HG02884 (cell line): ENCODE measurements around the gene CTNNBIP1.

Experiments
- ATAC-seq: cut with Tn5 transposase; IDR thresholded peaks from one replicate; pipeline ENCODE4 v1.9.1; 2021; ENCODE audit warnings: mild to moderate bottlenecking, moderate library complexity; ENCODE audit not compliant: unreplicated experiment

Gene CTNNBIP1

DNA sequence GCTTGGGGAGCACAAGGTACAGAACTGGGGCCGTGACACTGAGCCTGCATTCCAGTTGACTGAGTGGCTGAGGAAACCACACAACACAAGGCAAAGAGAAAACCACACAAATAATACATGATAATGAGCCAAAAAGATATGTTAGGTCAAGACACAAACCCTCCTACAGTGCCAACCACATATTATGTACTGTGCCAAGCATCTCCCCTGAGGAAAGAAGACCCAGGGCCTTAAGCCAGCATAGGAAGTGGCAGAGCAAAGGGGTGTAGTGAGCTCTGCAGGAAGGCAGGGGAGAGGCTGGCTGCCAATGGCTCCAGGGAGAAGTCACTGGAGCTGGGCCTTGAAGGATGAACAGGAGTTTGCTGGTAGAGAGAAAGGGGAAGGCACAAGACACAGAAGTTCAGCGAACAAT, 28.2 kb downstream of the CTNNBIP1 start:
- no peak for ATAC-seq

GRCh38 chr1:9878404-9878803, 31.7 kb downstream of the CTNNBIP1 start:
- no peak for ATAC-seq

GRCh38 chr1:9877962-9878361, 32.1 kb downstream of the CTNNBIP1 start:
- no peak for ATAC-seq

DNA sequence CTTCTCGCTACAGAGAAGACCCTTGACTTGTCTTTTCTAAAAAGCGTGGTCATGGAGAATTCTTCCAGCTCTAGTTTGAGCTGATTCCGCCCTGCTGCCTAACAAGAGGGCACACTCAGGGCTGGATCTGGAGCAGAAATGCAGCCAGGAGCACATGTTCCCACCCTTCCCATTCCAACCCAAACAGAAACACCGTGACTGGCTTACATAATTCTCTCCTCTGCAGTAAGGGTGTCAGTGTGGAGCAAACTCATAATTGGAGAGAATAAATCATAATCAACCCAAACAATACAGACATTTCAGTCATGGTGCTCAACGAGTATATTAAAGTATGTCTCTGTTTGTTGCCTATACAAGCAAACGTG, 34.5 kb downstream of the CTNNBIP1 start:
- no peak for ATAC-seq

- no peak for ATAC-seq
Measured at GRCh38 chr1:9874959-9875635, 35.0 kb downstream of the CTNNBIP1 start.

- ATAC-seq: no peak
Measured at GRCh38 chr1:9874412-9874811, 35.7 kb downstream of the CTNNBIP1 start.

DNA sequence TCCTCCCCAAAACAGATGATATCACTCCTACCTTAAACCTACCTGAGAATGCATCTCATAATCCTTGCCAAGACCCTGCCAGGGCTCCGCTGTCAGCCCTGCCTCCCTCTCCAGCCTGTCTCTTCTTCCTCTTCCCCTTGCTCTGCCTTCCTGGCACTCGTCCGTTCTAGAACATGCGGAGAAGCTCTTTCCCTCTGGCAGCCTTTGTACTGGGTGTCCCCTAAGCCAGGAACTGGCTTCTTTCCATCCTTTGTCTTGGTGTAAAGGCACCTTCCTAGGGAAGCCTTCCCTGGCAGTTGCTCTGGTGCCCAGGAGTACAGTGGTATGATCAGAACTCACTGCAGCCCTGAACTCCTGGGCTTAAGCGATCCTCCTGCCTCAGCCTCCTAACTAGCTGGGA, 36.1 kb downstream of the CTNNBIP1 start:
- no peak for ATAC-seq

- ATAC-seq: no peak
Measured at GRCh38 chr1:9873385-9873784, 36.7 kb downstream of the CTNNBIP1 start.

DNA sequence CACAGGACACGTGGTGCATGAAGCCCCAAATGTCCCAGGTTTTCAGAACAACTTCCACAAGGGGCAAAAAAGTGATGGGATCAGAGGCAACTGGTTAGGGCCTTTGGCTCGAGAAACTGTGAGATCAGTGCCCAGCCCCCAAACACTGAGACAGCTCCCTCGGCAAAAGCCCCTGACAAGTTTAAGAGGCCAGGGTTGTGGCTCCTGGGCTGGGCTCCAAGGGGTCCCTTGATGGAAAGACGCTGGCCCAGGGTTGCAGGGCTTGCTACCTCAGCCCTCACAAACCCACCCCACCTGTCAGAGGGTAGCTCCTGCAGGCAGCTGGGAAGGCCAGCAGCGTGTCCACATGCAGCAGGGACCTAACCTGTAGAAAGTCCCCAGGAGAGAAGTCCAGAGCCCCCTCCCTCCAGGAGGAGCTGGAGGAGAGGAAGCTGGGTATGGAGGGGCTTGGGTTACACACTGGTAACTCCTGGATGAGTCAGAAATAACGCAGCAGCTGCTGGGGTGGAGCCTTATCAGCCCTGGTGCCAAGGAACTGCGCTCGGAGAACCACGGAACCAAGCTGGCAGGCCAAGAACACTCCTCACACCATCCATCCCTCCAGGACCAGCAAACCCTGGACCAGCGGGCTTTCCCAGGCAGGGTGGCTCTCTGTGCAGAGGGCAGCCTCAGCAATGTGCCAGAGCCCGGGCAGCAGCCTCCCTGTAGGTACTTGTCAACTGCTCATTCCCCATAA, 37.5 kb downstream of the CTNNBIP1 start:
- no peak for ATAC-seq

DNA sequence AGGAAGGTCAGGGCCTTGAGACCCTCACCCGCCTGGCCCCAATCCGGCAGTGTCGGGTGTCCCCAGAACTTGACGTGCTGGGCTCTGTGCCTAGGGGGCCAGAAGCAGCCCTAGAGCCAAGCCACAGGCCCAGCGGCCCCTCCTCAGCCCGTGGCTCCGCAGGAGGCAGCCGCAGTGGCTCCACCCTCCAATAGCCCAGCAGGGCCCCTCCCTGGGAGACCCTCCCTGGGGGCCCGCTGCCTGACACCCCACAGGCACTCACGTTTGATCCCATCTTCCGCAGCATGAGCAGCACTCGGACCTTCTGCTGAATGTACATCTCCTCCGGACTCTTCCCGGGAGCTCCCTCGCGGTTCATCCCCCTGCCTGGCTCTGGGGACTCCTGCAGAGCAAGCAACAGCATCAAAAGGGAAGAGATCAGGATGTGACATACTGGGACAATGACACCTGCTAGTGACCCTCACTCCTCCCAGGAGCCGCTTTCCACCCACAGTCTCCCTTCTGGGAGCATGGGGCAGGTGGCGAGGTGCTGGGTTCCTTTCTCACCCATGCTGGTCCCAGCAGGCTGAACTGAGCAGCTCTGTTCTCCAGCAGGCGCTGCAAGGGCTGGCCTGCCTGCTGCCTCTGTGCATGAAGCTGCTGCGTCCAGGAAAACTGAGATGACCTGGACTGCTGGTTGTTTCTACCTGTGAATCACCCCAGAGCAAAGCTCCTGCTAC, 38.2 kb downstream of the CTNNBIP1 start:
- ATAC-seq: no peak

- ATAC-seq: no peak
Measured at GRCh38 chr1:9871021-9871420, 39.0 kb downstream of the CTNNBIP1 start.

DNA sequence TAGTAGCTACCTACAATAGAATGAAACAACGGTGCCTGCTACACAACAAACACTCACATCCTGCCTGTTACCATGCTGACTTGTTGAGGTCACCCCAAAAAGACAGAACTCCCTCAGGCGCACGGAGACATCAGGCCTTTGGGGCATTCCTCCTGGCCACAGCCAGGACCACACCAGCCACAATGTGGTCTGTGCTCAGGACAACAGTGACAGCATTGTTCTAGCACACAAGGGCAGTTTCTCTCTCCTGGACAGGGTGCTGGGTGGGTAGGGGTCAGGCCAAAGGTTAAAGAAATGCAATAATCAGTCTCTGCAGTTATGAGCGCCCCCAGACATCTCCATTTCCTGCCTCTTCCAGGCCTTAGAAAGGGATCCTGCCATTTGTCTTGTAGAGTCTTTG, 39.5 kb downstream of the CTNNBIP1 start:
- ATAC-seq: no peak

- no peak for ATAC-seq
Measured at GRCh38 chr1:9869831-9870251, 40.2 kb downstream of the CTNNBIP1 start.

GRCh38 chr1:9868244-9868590, 41.9 kb downstream of the CTNNBIP1 start:
- ATAC-seq: no peak

- no peak for ATAC-seq
Measured at GRCh38 chr1:9867408-9868243, 42.4 kb downstream of the CTNNBIP1 start.

- no peak for ATAC-seq
Measured at GRCh38 chr1:9866836-9867235, 43.2 kb downstream of the CTNNBIP1 start.

GRCh38 chr1:9865724-9866123, 44.3 kb downstream of the CTNNBIP1 start:
- ATAC-seq: no peak

DNA sequence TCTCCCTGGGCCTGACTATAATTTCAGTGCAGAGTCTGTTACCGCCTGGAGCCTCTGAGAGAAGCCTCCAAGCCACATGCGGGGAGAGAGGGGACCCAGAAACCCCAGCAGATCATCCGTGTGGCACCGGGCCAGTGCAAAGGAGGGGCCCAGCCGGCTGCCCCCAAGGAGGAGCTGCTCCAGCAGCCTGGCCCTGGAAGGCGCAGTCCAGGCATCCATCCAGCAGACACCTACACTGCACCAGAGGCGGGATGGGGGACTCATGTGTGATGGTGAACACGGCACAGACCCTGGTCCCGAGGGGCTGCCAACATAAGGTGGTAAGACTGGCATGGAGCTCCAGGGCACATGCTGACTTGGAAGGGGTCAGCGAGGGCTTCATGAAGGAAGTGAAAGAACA, 46.7 kb downstream of the CTNNBIP1 start:
- ATAC-seq: no peak

DNA sequence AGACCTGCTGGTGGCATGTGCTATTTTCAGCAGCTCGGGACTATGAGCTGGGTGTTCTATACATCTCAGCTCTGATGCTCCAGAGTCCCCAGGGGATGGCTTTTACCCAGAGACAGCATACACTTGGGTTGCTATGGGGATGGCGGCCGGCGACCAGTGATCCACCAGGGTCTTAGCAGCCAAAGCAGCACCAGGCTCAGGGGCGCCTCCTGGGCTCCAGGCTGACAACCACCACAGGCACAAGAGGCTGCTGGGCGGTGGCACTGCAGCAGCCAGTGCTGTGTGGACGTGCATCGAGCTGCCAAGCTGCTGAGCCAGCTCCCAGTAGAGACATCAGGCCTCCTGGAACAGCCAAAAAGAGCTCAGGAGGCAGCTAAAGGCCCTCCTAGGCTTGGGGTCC, 48.7 kb downstream of the CTNNBIP1 start:
- ATAC-seq: no peak

DNA sequence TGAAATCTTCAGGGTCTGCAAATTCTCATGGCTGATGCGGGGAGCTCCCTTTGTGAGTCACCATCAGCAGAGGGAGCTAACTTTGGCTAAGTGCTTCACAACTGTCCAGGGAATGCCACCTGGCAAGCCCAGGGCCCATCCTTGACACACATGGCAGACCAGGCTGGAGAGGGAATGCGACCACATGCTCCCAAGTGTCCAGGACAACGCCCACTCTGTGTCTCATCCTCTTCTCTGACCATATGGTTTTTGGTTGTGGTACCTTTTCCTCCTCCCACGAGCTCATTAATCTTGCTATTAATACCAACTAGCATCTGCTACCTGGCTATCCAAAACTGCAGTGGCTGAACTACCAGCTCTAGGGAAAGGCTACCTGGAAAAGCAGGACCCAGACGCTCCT, 49.2 kb downstream of the CTNNBIP1 start:
- no peak for ATAC-seq

DNA sequence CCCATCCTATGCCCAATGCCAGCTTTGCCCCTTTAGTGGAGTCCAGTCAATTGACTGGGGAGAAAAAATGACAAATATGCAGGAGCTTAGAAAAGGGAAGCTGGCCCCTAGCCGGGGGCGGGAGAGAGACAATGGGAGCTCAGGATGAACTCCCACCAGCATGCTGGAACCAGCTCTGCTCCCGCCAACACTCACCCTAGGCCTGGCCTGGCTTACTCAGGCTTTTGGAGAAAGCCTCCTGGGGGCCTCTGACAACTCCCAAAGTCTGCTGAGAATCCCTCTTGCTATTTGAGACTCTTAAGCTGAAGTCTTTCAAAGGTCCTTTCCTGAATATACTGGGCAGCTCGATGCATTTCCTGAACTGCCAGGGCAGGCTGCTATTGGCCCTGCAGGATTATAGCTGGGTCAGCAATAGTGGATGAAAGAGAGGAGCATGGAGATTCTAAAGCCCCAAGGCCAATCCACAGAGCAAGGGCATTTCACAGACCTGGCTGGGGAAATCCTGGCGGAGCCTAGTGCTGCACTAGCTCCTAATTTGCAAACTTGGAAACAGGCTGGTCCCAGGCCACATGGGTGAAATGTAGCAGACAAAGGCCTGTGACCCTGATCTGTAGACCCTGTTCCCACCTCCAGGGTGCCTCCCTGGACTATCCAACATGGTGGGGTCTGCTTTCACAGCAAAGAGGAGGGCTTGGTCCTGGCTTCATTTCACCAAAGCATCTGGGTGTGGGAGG, 50.6 kb downstream of the CTNNBIP1 start:
- ATAC-seq: no peak
